HL-60 (cell line): ENCODE measurements around the gene OGDH.

ENCODE experiments used
- DNase-seq, 2 experiments: peaks; one replicate each; pipeline ENCODE4 v3.0.0-alpha.2; 2010 to 2020; ENCODE audit warnings: low read depth in 1 of 2, low spot score in 1 of 2
- H3K27ac ChIP-seq: fragments of 250-450 bp; sonication (Bioruptor Pico); replicated peaks from 2 replicates; pipeline ENCODE4 v1.5.1; 2020; ENCODE audit warnings: mild to moderate bottlenecking, moderate library complexity
- H3K27me3 ChIP-seq: fragments of 250-450 bp; sonication (Bioruptor Pico); 2 replicates; pipeline ENCODE4 v1.5.1; 2021; ENCODE audit warnings: mild to moderate bottlenecking, moderate library complexity; ENCODE audit not compliant: insufficient read depth, poor library complexity, severe bottlenecking
- H3K4me3 ChIP-seq: replicated peaks from 2 replicates; pipeline ENCODE4 v1.5.1; 2011; ENCODE audit warnings: mild to moderate bottlenecking, control low read depth, low read length; ENCODE audit not compliant: insufficient read depth
- CTCF ChIP-seq: IDR thresholded peaks from one replicate; pipeline ENCODE4 v1.5.1; 2011; ENCODE audit warnings: low read length, control low read depth, inconsistent platforms; ENCODE audit not compliant: insufficient read depth
- GABPA ChIP-seq: IDR thresholded peaks from 2 replicates; pipeline ENCODE4 v1.6.1; 2012; ENCODE audit warnings: low read depth
- POLR2AphosphoS5 ChIP-seq: IDR thresholded peaks from 2 replicates; pipeline ENCODE4 v1.6.1; 2012; ENCODE audit warnings: low read depth
- REST ChIP-seq: IDR thresholded peaks from 2 replicates; pipeline ENCODE4 v1.6.1; 2012; ENCODE audit warnings: low read depth; ENCODE audit not compliant: insufficient replicate concordance
- SPI1 ChIP-seq: IDR thresholded peaks from 2 replicates; pipeline ENCODE4 v1.6.1; 2012; ENCODE audit warnings: low read depth, mild to moderate bottlenecking, borderline replicate concordance

The OGDH gene

GRCh38 chr7:44645696-44646095, 39.3 kb downstream of the OGDH start:
- no peak for TF ChIP-seq REST
- no peak overlapping the region for H3K4me3 ChIP-seq

DNA sequence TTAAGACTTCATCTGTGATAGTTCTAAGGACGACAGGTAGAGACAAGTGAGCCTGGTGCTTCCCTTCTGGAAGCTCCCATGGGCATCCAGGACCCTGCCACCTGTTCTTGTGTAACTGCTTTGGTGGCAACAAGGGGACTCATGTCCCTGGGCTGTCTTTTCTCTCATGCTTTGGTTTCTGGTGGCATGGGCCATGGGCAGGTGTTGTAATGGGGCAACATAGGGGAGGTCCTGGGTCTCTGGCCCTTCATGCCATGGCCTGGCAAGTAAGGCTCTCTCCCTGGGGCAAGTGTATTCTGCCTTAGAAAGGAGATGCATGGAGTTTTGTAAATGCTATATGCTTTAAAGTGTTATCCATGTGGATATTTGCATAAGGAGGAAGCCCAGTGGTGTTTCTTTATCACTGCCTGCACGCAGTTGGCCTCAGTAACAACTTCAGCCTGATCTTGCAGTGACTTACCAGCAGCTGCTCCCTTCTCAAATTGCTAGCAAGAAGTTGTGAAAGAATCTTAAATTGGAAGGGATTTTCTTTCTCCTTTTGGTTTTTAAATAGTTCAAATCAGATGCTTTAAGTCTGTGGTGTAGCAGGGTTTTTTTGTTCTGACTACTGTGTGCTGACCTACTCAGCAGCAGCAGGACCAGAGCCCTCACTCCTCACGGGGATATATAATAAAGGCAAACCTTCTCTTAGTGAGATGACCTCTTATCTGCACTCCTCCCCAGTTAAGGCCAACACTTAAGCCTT, 39.9 kb downstream of the OGDH start:
- no peak overlapping the region for H3K27ac ChIP-seq
- no peak for TF ChIP-seq CTCF
- H3K4me3 ChIP-seq, result no peak overlapping the region
- no peak for DNase-seq
- no peaks in the 10 kb centered on the region for H3K27me3 ChIP-seq

More at GRCh38 chr7:44645696-44646095, 39.3 kb downstream of the OGDH start:
- no peak overlapping the region for H3K27ac ChIP-seq
- H3K27me3 ChIP-seq, result no peaks in the 10 kb centered on the region
- DNase-seq, result no peak

DNA sequence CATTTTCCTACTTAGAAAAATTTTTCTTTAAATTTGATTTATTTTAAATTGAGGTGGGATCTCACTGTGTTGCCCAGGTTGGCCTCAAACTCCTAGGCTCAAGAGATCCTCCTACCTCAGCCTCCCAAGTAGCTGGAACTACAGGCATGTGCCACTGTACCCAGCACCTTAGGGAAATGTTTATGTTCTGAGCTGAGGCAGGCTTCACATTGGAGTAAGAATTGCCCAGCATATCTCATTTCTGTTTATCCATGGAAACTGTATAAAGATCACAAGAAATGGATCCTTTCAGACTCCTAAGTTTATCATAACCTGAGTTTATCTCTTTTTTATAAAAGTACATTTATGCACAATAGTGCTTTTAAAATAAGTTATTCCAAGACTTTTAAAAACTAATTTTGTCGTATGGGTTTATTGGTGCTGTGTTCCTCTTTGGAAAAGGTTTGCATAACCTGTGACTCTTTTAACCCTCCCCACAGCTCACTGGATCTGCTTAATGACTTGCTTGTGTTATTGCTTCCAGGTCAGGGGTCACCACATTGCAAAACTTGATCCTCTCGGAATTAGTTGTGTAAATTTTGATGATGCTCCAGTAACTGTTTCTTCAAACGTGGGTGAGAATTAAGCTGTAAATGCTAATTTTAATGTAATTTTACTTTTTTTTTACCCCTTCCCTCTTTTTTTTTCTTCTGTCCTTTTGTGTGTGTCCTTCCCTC, 40.7 kb downstream of the OGDH start:
- H3K27ac ChIP-seq, result no peak overlapping the region
- H3K4me3 ChIP-seq, result no peak overlapping the region
- no peak for DNase-seq
- H3K27me3 ChIP-seq, result no peaks in the 10 kb centered on the region
- TF ChIP-seq CTCF, result no peak
- TF ChIP-seq SPI1, result no peak
- no peak for TF ChIP-seq REST
- no peak for TF ChIP-seq POLR2AphosphoS5
- no peak for TF ChIP-seq GABPA

DNA sequence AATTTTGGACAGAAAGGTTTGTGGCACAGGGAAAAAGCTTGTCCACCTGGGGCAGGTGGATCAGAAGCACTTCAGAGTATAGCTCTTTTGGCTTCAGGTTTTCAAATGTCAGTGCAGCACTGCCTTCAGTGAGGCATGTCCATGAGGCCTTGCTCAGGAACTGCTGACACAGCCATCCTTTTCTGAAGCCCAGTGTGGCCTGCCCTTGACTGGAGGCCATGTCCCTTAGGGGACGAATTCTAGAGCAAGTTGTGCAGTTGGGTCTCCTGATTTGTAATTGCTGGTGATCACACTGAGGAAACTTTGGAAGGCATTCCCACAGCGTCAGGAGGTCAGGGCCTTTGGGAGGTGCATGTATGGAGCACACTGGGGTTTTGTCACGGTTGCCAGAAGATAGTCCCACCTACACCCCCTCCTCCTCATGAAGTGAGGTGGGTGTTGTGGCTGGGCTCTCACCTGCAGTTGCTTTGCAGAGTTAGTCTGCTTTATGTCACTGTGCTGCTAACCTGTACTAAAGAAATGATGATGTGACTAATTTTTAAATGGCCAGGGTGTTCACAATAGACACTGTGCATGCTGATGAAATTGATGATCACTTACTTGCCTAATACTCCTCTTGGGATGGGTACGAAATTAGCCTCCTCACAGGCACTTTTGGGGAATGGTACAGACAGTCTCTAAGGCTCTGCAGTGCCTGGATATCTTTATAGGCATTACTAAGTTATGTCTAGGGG, 41.7 kb downstream of the OGDH start:
- Histone ChIP-seq H3K27ac (no peak overlapping the region), H3K4me3 (no peak overlapping the region), H3K27me3 (no peaks in the 10 kb centered on the region)
- TF ChIP-seq REST (no peak), GABPA (no peak), SPI1 (no peak), POLR2AphosphoS5 (no peak), CTCF (no peak)
- DNase-seq, result no peak
